Panc1 (cell line): ENCODE measurements around the gene OLFML2A.

Experiments
- POLR2AphosphoS5 ChIP-seq: IDR thresholded peaks from 2 replicates; pipeline ENCODE4 v1.6.1; 2012; ENCODE audit warnings: mild to moderate bottlenecking, low read depth, low read length, moderate library complexity
- TF ChIP-seq, protein P1 (sequence below): fragments of 450-650 bp; IDR thresholded peaks from 2 replicates; pipeline ENCODE4 v1.5.1; 2017; ENCODE audit warnings: mild to moderate bottlenecking

- no peak for TF ChIP-seq POLR2AphosphoS5
- TF ChIP-seq, protein P1, sequence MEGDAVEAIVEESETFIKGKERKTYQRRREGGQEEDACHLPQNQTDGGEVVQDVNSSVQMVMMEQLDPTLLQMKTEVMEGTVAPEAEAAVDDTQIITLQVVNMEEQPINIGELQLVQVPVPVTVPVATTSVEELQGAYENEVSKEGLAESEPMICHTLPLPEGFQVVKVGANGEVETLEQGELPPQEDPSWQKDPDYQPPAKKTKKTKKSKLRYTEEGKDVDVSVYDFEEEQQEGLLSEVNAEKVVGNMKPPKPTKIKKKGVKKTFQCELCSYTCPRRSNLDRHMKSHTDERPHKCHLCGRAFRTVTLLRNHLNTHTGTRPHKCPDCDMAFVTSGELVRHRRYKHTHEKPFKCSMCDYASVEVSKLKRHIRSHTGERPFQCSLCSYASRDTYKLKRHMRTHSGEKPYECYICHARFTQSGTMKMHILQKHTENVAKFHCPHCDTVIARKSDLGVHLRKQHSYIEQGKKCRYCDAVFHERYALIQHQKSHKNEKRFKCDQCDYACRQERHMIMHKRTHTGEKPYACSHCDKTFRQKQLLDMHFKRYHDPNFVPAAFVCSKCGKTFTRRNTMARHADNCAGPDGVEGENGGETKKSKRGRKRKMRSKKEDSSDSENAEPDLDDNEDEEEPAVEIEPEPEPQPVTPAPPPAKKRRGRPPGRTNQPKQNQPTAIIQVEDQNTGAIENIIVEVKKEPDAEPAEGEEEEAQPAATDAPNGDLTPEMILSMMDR: peak; percentile 94
Observed at GRCh38 chr9:124771867-124772679, 4.9 kb upstream of the OLFML2A start.
